HCT116 (cell line): Measurements from ENCODE around the gene ZNF318. TPM values are rescaled to one million over a fixed set of nuclear protein-coding genes. Genes with fewer than 3 reads are reported as not detected.
"Not testable (repeated sequence)": the region's sequence is repeated elsewhere in the genome, so short reads cannot be mapped to it uniquely, and the experiment has no call there.

Source experiments
- ATAC-seq: fragments of 200-7000 bp; cut with Tn5 transposase; 2 replicates; pipeline ENCODE4 v1.9.1; 2020; ENCODE audit warnings: mild to moderate bottlenecking, moderate library complexity
- BruUV-seq: library from RNA; stranded (reverse); fragments of 400-500 nt; replicated peaks from 2 replicates; lab custom pipeline; 2021; lab: Mats Ljungman, UMichigan
- CTCF ChIA-PET: fragments of 300-600 bp; sonication (Branson Sonifier 250); formaldehyde crosslinking; loops from one replicate; lab custom pipeline; 2021; ENCODE audit warnings: antibody characterized with exemption; lab: Charles Lee
- POLR2A ChIA-PET: fragments of 300-600, 350-600 bp; sonication (Branson Sonifier 250); formaldehyde crosslinking; loops from one replicate; lab custom pipeline; 2021; ENCODE audit warnings: antibody characterized with exemption; lab: Charles Lee
- RAD21 ChIA-PET, 2 experiments: fragments of 300-600 bp; sonication (Branson Sonifier 250); formaldehyde crosslinking; loops; one replicate each; lab custom pipeline; 2023; ENCODE audit warnings: low total read pairs in 2 of 2; ENCODE audit not compliant: uncharacterized antibody in 2 of 2, unreplicated experiment in 2 of 2, low non-redundant PET in 1 of 2; lab: Charles Lee
- DNase-seq: peaks from one replicate; pipeline ENCODE4 v3.0.0-alpha.2; 2010; ENCODE audit warnings: low read depth, low spot score
- H2AFZ ChIP-seq: fragments of 200-600 bp; shearing (Covaris generic), sonication (generic); 2 replicates; pipeline ENCODE4 v1.6.1; 2017; ENCODE audit warnings: low read depth, mixed run types, mixed read lengths, antibody characterized with exemption, low read length; ENCODE audit not compliant: poor library complexity, severe bottlenecking
- H3K27ac ChIP-seq: 2 replicates; pipeline ENCODE4 v1.5.1; 2012; ENCODE audit warnings: low read depth, low read length
- H3K27me3 ChIP-seq: fragments of 200-600 bp; sonication (generic); 2 replicates; pipeline ENCODE4 v1.6.1; 2016; ENCODE audit warnings: mixed run types, low read length, mixed read lengths; ENCODE audit not compliant: insufficient read depth
- H3K36me3 ChIP-seq, 2 experiments: fragments of 200-500 bp in 1 of 2; fragments of 200-600 bp in 1 of 2; sonication (Bioruptor generic) in 1 of 2; sonication (generic) in 1 of 2; 2 replicates each; pipeline versions ENCODE4 v1.5.1 to v1.6.1; 2014 to 2016; ENCODE audit warnings: low read length in 2 of 2, inconsistent platforms in 1 of 2, mixed read lengths in 1 of 2, mixed run types in 1 of 2; ENCODE audit not compliant: insufficient read depth in 2 of 2, control insufficient read depth in 1 of 2
- H3K4me1 ChIP-seq, 2 experiments: fragments of 200-600 bp in 1 of 2; sonication (generic) in 1 of 2; 2 replicates each; pipeline versions ENCODE4 v1.5.1 to v1.6.1; 2012 to 2017; ENCODE audit warnings: low read length in 2 of 2, inconsistent platforms in 1 of 2, mild to moderate bottlenecking in 1 of 2, mixed read lengths in 1 of 2, mixed run types in 1 of 2, moderate library complexity in 1 of 2; ENCODE audit not compliant: insufficient read depth in 2 of 2, control insufficient read depth in 1 of 2
- H3K4me2 ChIP-seq: fragments of 200-600 bp; sonication (generic); 2 replicates; pipeline ENCODE4 v1.6.1; 2017; ENCODE audit warnings: mixed run types, low read length, mixed read lengths
- H3K4me3 ChIP-seq, 2 experiments: fragments of 200-600 bp in 1 of 2; sonication (generic) in 1 of 2; replicated peaks in 1 of 2; 2 replicates each; pipeline ENCODE4 v1.5.1; 2011 to 2016; ENCODE audit warnings: low read length in 2 of 2, control low read depth in 1 of 2, low read depth in 1 of 2, mild to moderate bottlenecking in 1 of 2, mixed read lengths in 1 of 2, mixed run types in 1 of 2
- H3K79me2 ChIP-seq: fragments of 200-600 bp; sonication (generic); 2 replicates; pipeline ENCODE4 v1.6.1; 2017; ENCODE audit warnings: mild to moderate bottlenecking, mixed run types, low read length, moderate library complexity, mixed read lengths; ENCODE audit not compliant: insufficient read depth
- H3K9ac ChIP-seq: fragments of 200-600 bp; sonication (generic); 2 replicates; pipeline ENCODE4 v1.6.1; 2016; ENCODE audit warnings: low read length, mixed read lengths
- H3K9me2 ChIP-seq: fragments of 200-600 bp; sonication (generic), shearing (Covaris generic); 2 replicates; pipeline ENCODE4 v1.6.1; 2017; ENCODE audit warnings: mixed run types, mild to moderate bottlenecking, moderate library complexity; ENCODE audit not compliant: insufficient read depth
- H3K9me3 ChIP-seq, 2 experiments: fragments of 200-500 bp in 1 of 2; fragments of 200-600 bp in 1 of 2; sonication (Bioruptor generic) in 1 of 2; sonication (generic) in 1 of 2; 2 replicates each; pipeline ENCODE4 v1.6.1; 2014 to 2017; ENCODE audit warnings: low read length in 2 of 2, mixed read lengths in 2 of 2, inconsistent platforms in 1 of 2, low read depth in 1 of 2, mild to moderate bottlenecking in 1 of 2, mixed run types in 1 of 2, moderate library complexity in 1 of 2; ENCODE audit not compliant: control insufficient read depth in 1 of 2, insufficient read depth in 1 of 2
- H4K20me1 ChIP-seq: fragments of 200-600 bp; sonication (generic), shearing (Covaris generic); 2 replicates; pipeline ENCODE4 v1.6.1; 2017; ENCODE audit warnings: mixed run types, mild to moderate bottlenecking, moderate library complexity; ENCODE audit not compliant: insufficient read depth
- CBX3 ChIP-seq: IDR thresholded peaks from 2 replicates; pipeline ENCODE4 v1.6.1; 2012; ENCODE audit warnings: low read depth
- CEBPB ChIP-seq: IDR thresholded peaks from 2 replicates; pipeline ENCODE4 v1.6.1; 2012; ENCODE audit warnings: low read depth
- FOSL1 ChIP-seq: IDR thresholded peaks from 2 replicates; pipeline ENCODE4 v1.6.1; 2012; ENCODE audit warnings: low read depth
- JUND ChIP-seq: IDR thresholded peaks from 2 replicates; pipeline ENCODE4 v1.6.1; 2012
- POLR2A ChIP-seq: IDR thresholded peaks from 2 replicates; pipeline ENCODE4 v1.7.0; 2011; ENCODE audit warnings: borderline replicate concordance; ENCODE audit not compliant: insufficient read depth, insufficient read length; ENCODE audit errors: extremely low read depth
- POLR2AphosphoS5 ChIP-seq: IDR thresholded peaks from 2 replicates; pipeline ENCODE4 v1.6.1; 2011; ENCODE audit warnings: mild to moderate bottlenecking, low read depth, low read length, moderate library complexity
- RAD21 ChIP-seq: IDR thresholded peaks from 2 replicates; pipeline ENCODE4 v1.6.1; 2012; ENCODE audit warnings: low read depth, mild to moderate bottlenecking
- SIN3A ChIP-seq: IDR thresholded peaks from 2 replicates; pipeline ENCODE4 v1.6.1; 2012; ENCODE audit warnings: low read depth
- SP1 ChIP-seq: IDR thresholded peaks from 2 replicates; pipeline ENCODE4 v1.6.1; 2012; ENCODE audit warnings: low read depth
- TCF7L2 ChIP-seq: IDR thresholded peaks from 2 replicates; pipeline ENCODE4 v1.7.0; 2011; ENCODE audit warnings: borderline replicate concordance, inconsistent platforms; ENCODE audit not compliant: insufficient read depth, insufficient read length; ENCODE audit errors: extremely low read depth
- ZFX ChIP-seq: fragments of 450-650 bp; IDR thresholded peaks from 2 replicates; pipeline ENCODE4 v1.6.1; 2017
- intact Hi-C: fragments of 100-400 bp; cut with micrococcal nuclease; formaldehyde crosslinking; loops from 2 replicates; pipeline ENCODE4 v1.10.0; 2022
- total RNA-seq: library from RNA; stranded (reverse); gene quantifications from one replicate; pipeline ENCODE4 v1.2.1, GENCODE V29; 2021; ENCODE audit not compliant: unreplicated experiment
- TF ChIP-seq, protein P1 (sequence below): IDR thresholded peaks from 2 replicates; pipeline ENCODE4 v1.6.1; 2011; ENCODE audit warnings: mild to moderate bottlenecking, low read length, moderate library complexity; ENCODE audit not compliant: insufficient replicate concordance; ENCODE audit errors: extremely low read depth
- TF ChIP-seq, protein P2 (sequence below), 3 experiments: fragments of 200-600 bp in 1 of 3; sonication (generic) in 1 of 3; IDR thresholded peaks in 2 of 3; conservative IDR thresholded peaks in 1 of 3; 2 replicates each; pipeline ENCODE4 v1.5.1; 2012 to 2017; ENCODE audit warnings: low read depth in 2 of 3, low read length in 2 of 3, antibody characterized with exemption in 1 of 3, borderline replicate concordance in 1 of 3, control low read depth in 1 of 3, mild to moderate bottlenecking in 1 of 3, mixed read lengths in 1 of 3, mixed run types in 1 of 3, moderate library complexity in 1 of 3; ENCODE audit not compliant: insufficient read depth in 1 of 3

Gene ZNF318
- total RNA-seq, 1 experiment from 2014 or later: 15.2 TPM

- intact Hi-C loops: no loop called here
- H3K9me3 ChIP-seq: no peaks in the 10 kb centered on the region
- POLR2A ChIA-PET: interaction anchor here (1.0 kb wide), 1 partner anchor 13 kb away, joined by 4 read pairs; the partner anchor contains the start of gene ZNF318
- H3K79me2 ChIP-seq: no peaks in the 10 kb centered on the region
- peaks cover 13 to 15% of the 10 kb centered on the region in 2 experiments; a peak in 3 of 4 replicates for H3K36me3 ChIP-seq
- DNase-seq (no peak), ATAC-seq (peak; percentile 84)
- CTCF ChIA-PET: interaction anchor here (0.9 to 1.8 kb wide), 6 partner anchors 13 to 212 kb away, joined by 3 to 9 read pairs (median 4); partner anchors contain the start of genes DNPH1 and ZNF318
- no peak overlapping the region for H3K9ac ChIP-seq
- no peaks in the 10 kb centered on the region for H3K9me2 ChIP-seq
- no peak overlapping the region for H3K4me3 ChIP-seq
- TF ChIP-seq ZFX (no peak), FOSL1 (no peak), SIN3A (no peak), JUND (no peak), RAD21 (peak; percentile 53), POLR2AphosphoS5 (no peak), CEBPB (no peak), CBX3 (no peak), POLR2A (no peak), TCF7L2 (no peak), SP1 (no peak)
- TF ChIP-seq, protein P1, sequence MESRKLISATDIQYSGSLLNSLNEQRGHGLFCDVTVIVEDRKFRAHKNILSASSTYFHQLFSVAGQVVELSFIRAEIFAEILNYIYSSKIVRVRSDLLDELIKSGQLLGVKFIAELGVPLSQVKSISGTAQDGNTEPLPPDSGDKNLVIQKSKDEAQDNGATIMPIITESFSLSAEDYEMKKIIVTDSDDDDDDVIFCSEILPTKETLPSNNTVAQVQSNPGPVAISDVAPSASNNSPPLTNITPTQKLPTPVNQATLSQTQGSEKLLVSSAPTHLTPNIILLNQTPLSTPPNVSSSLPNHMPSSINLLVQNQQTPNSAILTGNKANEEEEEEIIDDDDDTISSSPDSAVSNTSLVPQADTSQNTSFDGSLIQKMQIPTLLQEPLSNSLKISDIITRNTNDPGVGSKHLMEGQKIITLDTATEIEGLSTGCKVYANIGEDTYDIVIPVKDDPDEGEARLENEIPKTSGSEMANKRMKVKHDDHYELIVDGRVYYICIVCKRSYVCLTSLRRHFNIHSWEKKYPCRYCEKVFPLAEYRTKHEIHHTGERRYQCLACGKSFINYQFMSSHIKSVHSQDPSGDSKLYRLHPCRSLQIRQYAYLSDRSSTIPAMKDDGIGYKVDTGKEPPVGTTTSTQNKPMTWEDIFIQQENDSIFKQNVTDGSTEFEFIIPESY: no peak
- TF ChIP-seq, protein P2, sequence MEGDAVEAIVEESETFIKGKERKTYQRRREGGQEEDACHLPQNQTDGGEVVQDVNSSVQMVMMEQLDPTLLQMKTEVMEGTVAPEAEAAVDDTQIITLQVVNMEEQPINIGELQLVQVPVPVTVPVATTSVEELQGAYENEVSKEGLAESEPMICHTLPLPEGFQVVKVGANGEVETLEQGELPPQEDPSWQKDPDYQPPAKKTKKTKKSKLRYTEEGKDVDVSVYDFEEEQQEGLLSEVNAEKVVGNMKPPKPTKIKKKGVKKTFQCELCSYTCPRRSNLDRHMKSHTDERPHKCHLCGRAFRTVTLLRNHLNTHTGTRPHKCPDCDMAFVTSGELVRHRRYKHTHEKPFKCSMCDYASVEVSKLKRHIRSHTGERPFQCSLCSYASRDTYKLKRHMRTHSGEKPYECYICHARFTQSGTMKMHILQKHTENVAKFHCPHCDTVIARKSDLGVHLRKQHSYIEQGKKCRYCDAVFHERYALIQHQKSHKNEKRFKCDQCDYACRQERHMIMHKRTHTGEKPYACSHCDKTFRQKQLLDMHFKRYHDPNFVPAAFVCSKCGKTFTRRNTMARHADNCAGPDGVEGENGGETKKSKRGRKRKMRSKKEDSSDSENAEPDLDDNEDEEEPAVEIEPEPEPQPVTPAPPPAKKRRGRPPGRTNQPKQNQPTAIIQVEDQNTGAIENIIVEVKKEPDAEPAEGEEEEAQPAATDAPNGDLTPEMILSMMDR (IDR thresholded peaks at IDR 0.05 in 2 of 3, conservative IDR thresholded peaks at IDR 0.05 in 1 of 3; ENCODE audit: borderline replicate concordance in 1 of 3, insufficient read depth in 1 of 3, low read depth in 2 of 3, low read length in 2 of 3): peak; percentile 26 to 45 (median 42); a peak in 4 of 6 replicates
- no TSS peak for BruUV-seq
- H3K27me3 ChIP-seq: no peaks in the 10 kb centered on the region
- no peaks in the 10 kb centered on the region for H4K20me1 ChIP-seq
- no peak overlapping the region for H2AFZ ChIP-seq
- no peak overlapping the region for H3K27ac ChIP-seq
- RAD21 ChIA-PET: interaction anchor here in 1 of 2 experiments (0.5 kb wide), 1 partner anchor 42 kb away, joined by 3 read pairs; no protein-coding TSS in a partner anchor
- no peak overlapping the region for H3K4me2 ChIP-seq
- H3K4me1 ChIP-seq: no peaks in the 10 kb centered on the region
Measured at GRCh38 chr6:43355862-43356590, 13.4 kb downstream of the ZNF318 start.

DNA sequence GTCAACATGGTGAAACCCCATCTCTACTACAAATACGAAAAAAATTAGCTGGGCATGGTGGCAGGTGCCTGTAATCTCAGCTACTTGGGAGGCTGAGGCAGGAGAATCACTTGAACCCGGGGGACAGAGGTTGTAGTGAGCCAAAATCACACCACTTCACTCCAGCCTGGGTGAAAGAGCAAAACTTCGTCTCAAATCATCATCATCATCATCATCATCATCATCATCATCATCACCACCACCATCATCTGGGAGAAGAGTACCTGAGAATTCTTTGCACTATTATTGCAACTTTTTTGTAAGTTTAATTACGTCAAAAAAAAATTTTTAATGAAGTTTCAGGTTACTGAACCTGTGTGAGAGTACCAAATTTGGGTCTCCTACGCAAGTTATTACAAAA is 17.5 kb downstream of the ZNF318 start:
- POLR2A ChIA-PET: not testable (repeated sequence)
- peaks cover 19% of the 10 kb centered on the region in 2 experiments; a peak in 3 of 4 replicates for H3K36me3 ChIP-seq

More for the DNA sequence above, 17.5 kb downstream of the ZNF318 start:
- intact Hi-C loops, ATAC-seq, CTCF ChIA-PET, H3K4me2 ChIP-seq, H3K9me3 ChIP-seq, H3K27ac ChIP-seq, H3K9me2 ChIP-seq, H3K9ac ChIP-seq, H3K27me3 ChIP-seq, H3K79me2 ChIP-seq, DNase-seq, H2AFZ ChIP-seq, BruUV-seq, H3K4me1 ChIP-seq, RAD21 ChIA-PET, H4K20me1 ChIP-seq, H3K4me3 ChIP-seq: not testable (repeated sequence)
